CD4-positive, alpha-beta T cell treated with Interleukin-15 for 4 hours (primary cell): Measurements from ENCODE around the gene SEMA4F.

Experiments
- DNase-seq: peaks from one replicate; pipeline ENCODE4 v3.0.0-alpha.2; 2020; ENCODE audit warnings: low spot score

SEMA4F gene

GRCh38 chr2:74659462-74659861 is 5.4 kb downstream of the SEMA4F start:
- no peak for DNase-seq

GRCh38 chr2:74668087-74668486 is 14.0 kb downstream of the SEMA4F start:
- DNase-seq, result no peak

GRCh38 chr2:74670263-74670662 is 16.2 kb downstream of the SEMA4F start:
- DNase-seq, result no peak

- no peak for DNase-seq
Observed at GRCh38 chr2:74671479-74671878, 17.4 kb downstream of the SEMA4F start.

GRCh38 chr2:74673826-74674528 is 19.9 kb downstream of the SEMA4F start:
- no peak for DNase-seq

- no peak for DNase-seq
Observed at GRCh38 chr2:74675090-74675489, 21.0 kb downstream of the SEMA4F start.

- no peak for DNase-seq
Observed at GRCh38 chr2:74676331-74676730, 22.3 kb downstream of the SEMA4F start.

- DNase-seq, result no peak
Observed at GRCh38 chr2:74679615-74680014, 25.6 kb downstream of the SEMA4F start.

GRCh38 chr2:74682501-74682900 is 28.5 kb downstream of the SEMA4F start:
- no peak for DNase-seq

GRCh38 chr2:74685408-74685807 is 31.4 kb downstream of the SEMA4F start:
- no peak for DNase-seq

- no peak for DNase-seq
Observed at GRCh38 chr2:74688881-74689280, 34.8 kb downstream of the SEMA4F start.

GRCh38 chr2:74689671-74690070 is 35.6 kb downstream of the SEMA4F start:
- no peak for DNase-seq

- DNase-seq, result peak; percentile 37
Observed at GRCh38 chr2:74690571-74690970, 36.5 kb downstream of the SEMA4F start.

- no peak for DNase-seq
Observed at GRCh38 chr2:74691929-74692328, 37.9 kb downstream of the SEMA4F start.

GRCh38 chr2:74693213-74693612 is 39.2 kb downstream of the SEMA4F start:
- DNase-seq, result no peak

GRCh38 chr2:74693668-74694067 is 39.6 kb downstream of the SEMA4F start:
- DNase-seq, result no peak

GRCh38 chr2:74694281-74694680 is 40.2 kb downstream of the SEMA4F start:
- DNase-seq, result no peak

- no peak for DNase-seq
Observed at GRCh38 chr2:74695663-74696062, 41.6 kb downstream of the SEMA4F start.

- DNase-seq, result no peak
Observed at GRCh38 chr2:74696829-74697228, 42.8 kb downstream of the SEMA4F start.

GRCh38 chr2:74700643-74701372 is 46.8 kb downstream of the SEMA4F start:
- DNase-seq, result no peak

GRCh38 chr2:74702001-74702715 is 48.1 kb downstream of the SEMA4F start:
- no peak for DNase-seq

- DNase-seq, result no peak
Observed at GRCh38 chr2:74703373-74703772, 49.3 kb downstream of the SEMA4F start.

- DNase-seq, result no peak
Observed at GRCh38 chr2:74704216-74704615, 50.2 kb downstream of the SEMA4F start.
